Liver (tissue), 9 donors: Measurements from ENCODE around the gene ERI3. TPM values are rescaled to one million over a fixed set of nuclear protein-coding genes. Genes with fewer than 3 reads are reported as not detected.

Experiments used
- DNase-seq: peaks from one replicate; pipeline ENCODE4 v3.0.0-alpha.2; 2017; ENCODE audit warnings: low spot score
- H3K27ac ChIP-seq, 2 donors: one replicate each; pipeline ENCODE4 v1.7.0; 2013; ENCODE audit warnings: inconsistent platforms in 2 of 2, low read length in 2 of 2, control low read depth in 1 of 2, low read depth in 1 of 2, mild to moderate bottlenecking in 1 of 2
- H3K27me3 ChIP-seq, 4 donors: one replicate each; pipeline versions ENCODE4 v1.6.1 to v1.7.0; 2013; ENCODE audit warnings: low read length in 3 of 4, inconsistent platforms in 1 of 4, mild to moderate bottlenecking in 1 of 4, moderate library complexity in 1 of 4; ENCODE audit not compliant: control insufficient read depth in 4 of 4, insufficient read depth in 4 of 4
- H3K36me3 ChIP-seq, 4 donors: one replicate each; pipeline versions ENCODE4 v1.6.1 to v1.7.0; 2013; ENCODE audit warnings: low read length in 3 of 4, mild to moderate bottlenecking in 3 of 4, low read depth in 1 of 4, moderate library complexity in 1 of 4; ENCODE audit not compliant: control insufficient read depth in 4 of 4, insufficient read depth in 3 of 4
- H3K4me1 ChIP-seq, 4 donors: one replicate each; pipeline versions ENCODE4 v1.6.1 to v1.7.0; 2013; ENCODE audit warnings: low read length in 3 of 4, mild to moderate bottlenecking in 3 of 4, moderate library complexity in 1 of 4; ENCODE audit not compliant: control insufficient read depth in 4 of 4, insufficient read depth in 4 of 4
- H3K4me3 ChIP-seq, 3 donors: one replicate each; pipeline versions ENCODE4 v1.6.1 to v1.7.0; 2013; ENCODE audit warnings: low read length in 3 of 3, control low read depth in 1 of 3, low read depth in 1 of 3, mild to moderate bottlenecking in 1 of 3
- H3K9ac ChIP-seq, 2 donors: one replicate each; pipeline ENCODE4 v1.7.0; 2013; ENCODE audit warnings: low read length in 2 of 2, mild to moderate bottlenecking in 2 of 2, moderate library complexity in 2 of 2, control low read depth in 1 of 2, low read depth in 1 of 2
- H3K9me3 ChIP-seq, 4 donors: one replicate each; pipeline versions ENCODE4 v1.6.1 to v1.7.0; 2013; ENCODE audit warnings: low read length in 3 of 4; ENCODE audit not compliant: control insufficient read depth in 4 of 4
- EGR1 ChIP-seq, 2 donors: IDR thresholded peaks; 2 replicates each; pipeline ENCODE4 v1.6.1; 2016 to 2018; ENCODE audit warnings: antibody characterized with exemption in 2 of 2, low read depth in 2 of 2
- FOXA1 ChIP-seq: IDR thresholded peaks from 2 replicates; pipeline ENCODE4 v1.6.1; 2016; ENCODE audit warnings: antibody characterized with exemption
- FOXA2 ChIP-seq: IDR thresholded peaks from 2 replicates; pipeline ENCODE4 v1.6.1; 2016; ENCODE audit warnings: antibody characterized with exemption
- GABPA ChIP-seq, 2 donors: IDR thresholded peaks in 1 of 2; conservative IDR thresholded peaks in 1 of 2; 2 replicates each; pipeline ENCODE4 v1.6.1; 2016; ENCODE audit warnings: antibody characterized with exemption in 2 of 2, mild to moderate bottlenecking in 1 of 2, moderate library complexity in 1 of 2
- HNF4A ChIP-seq, 2 donors: conservative IDR thresholded peaks; 2 replicates each; pipeline ENCODE4 v1.6.1; 2016; ENCODE audit warnings: antibody characterized with exemption in 2 of 2, mild to moderate bottlenecking in 2 of 2
- HNF4G ChIP-seq: IDR thresholded peaks from 2 replicates; pipeline ENCODE4 v1.6.1; 2016; ENCODE audit warnings: antibody characterized with exemption
- JUND ChIP-seq, 2 donors: IDR thresholded peaks; 2 replicates each; pipeline ENCODE4 v1.6.1; 2016; ENCODE audit warnings: antibody characterized with exemption in 2 of 2
- MAX ChIP-seq: IDR thresholded peaks from 2 replicates; pipeline ENCODE4 v1.6.1; 2016; ENCODE audit warnings: antibody characterized with exemption
- NR2F2 ChIP-seq: IDR thresholded peaks from 2 replicates; pipeline ENCODE4 v1.6.1; 2016; ENCODE audit warnings: antibody characterized with exemption
- SP1 ChIP-seq: IDR thresholded peaks from 2 replicates; pipeline ENCODE4 v1.6.1; 2018; ENCODE audit warnings: antibody characterized with exemption, mild to moderate bottlenecking
- YY1 ChIP-seq: IDR thresholded peaks from 2 replicates; pipeline ENCODE4 v1.6.1; 2016; ENCODE audit warnings: antibody characterized with exemption, mild to moderate bottlenecking
- ZBTB33 ChIP-seq: IDR thresholded peaks from 2 replicates; pipeline ENCODE4 v1.6.1; 2016; ENCODE audit warnings: antibody characterized with exemption
- WGBS: extraction: QIAGEN DNeasy Blood & Tissue Kit; methylation state at CpG from one replicate; pipeline ENCODE4 v1.1.7; 2013; 5-methylcytosine and 5-hydroxymethylcytosine counted together
- polyA plus RNA-seq, 2 donors: library from polyadenylated mRNA; stranded (reverse) in 1 of 2; unstranded in 1 of 2; fragments of 200-250 nt in 1 of 2; fragments of >200 nt in 1 of 2; fragmentation: Nextera tagmentation in 1 of 2; extraction: Ambion mirVana in 1 of 2; gene quantifications; one replicate each; pipeline versions ENCODE4 v1.2.1 to v1.2.3, GENCODE V29; 2013 to 2015
- total RNA-seq, 2 donors: library from RNA; depleted of rRNA; stranded (reverse); fragments of >200 nt; gene quantifications; one replicate each; pipeline ENCODE4 v1.2.3, GENCODE V29; 2014
- TF ChIP-seq, protein P1 (sequence below): IDR thresholded peaks from 2 replicates; pipeline ENCODE4 v1.6.1; 2016; ENCODE audit warnings: antibody characterized with exemption
- donor health status: healthy.
- donor health status: healthy.
- donor health status: healthy.
- donor health status: healthy.
- donor health status: healthy.

The ERI3 gene
- total and polyA plus RNA-seq, 4 donors: 15.7 to 23.8 (median 21.3) TPM

DNA sequence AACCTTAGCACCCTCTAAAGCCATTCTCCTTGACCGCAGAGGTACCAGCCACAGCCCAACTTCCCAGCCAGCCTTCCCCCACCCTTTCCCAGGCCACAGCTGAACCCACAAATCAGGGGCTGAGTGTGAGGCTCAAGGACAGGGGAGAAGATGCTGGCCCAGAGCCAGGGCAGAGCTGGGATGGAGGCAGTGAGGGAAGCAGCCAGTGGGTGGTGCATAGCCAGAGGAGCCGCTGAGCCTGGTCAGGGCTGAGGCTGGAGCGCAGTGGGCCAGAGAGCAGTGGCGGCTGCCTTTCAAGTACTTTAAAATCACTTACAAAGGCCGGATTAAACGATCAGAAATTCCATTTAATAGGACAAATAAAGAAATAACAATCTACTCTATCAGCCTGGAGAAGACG, 105.5 kb downstream of the ERI3 start:
- Histone ChIP-seq H3K36me3 (peaks cover 0 to 3% (median 0%) of the 10 kb centered on the region in 4 donors), H3K27me3 (no peaks in the 10 kb centered on the region), H3K27ac (no peak overlapping the region), H3K4me1 (no peaks in the 10 kb centered on the region), H3K4me3 (no peak overlapping the region), H3K9me3 (no peaks in the 10 kb centered on the region), H3K9ac (no peak overlapping the region)
- DNase-seq: no peak
- 90% methylated on average over 7 of the region's 7 CpGs for WGBS
- TF ChIP-seq HNF4A (conservative IDR thresholded peaks at IDR 0.05) (no peak), FOXA1 (no peak), HNF4G (no peak), EGR1 (IDR thresholded peaks at IDR 0.05; ENCODE audit: low read depth in 2 of 2) (no peak), SP1 (no peak), NR2F2 (no peak), GABPA (IDR thresholded peaks at IDR 0.05 in 1 of 2, conservative IDR thresholded peaks at IDR 0.05 in 1 of 2) (no peak)

- H3K27me3 ChIP-seq: no peaks in the 10 kb centered on the region
- H3K4me3 ChIP-seq: no peak overlapping the region
- H3K9ac ChIP-seq: no peak overlapping the region
- no peak for DNase-seq
- peaks cover 0 to 10% (median 2%) of the 10 kb centered on the region in 4 donors for H3K36me3 ChIP-seq
- WGBS: 94% methylated on average over 2 of the region's 2 CpGs
- no peaks in the 10 kb centered on the region for H3K9me3 ChIP-seq
- H3K4me1 ChIP-seq: no peaks in the 10 kb centered on the region
- no peak for TF ChIP-seq YY1
- no peak for TF ChIP-seq FOXA1
- no peak for TF ChIP-seq EGR1 (IDR thresholded peaks at IDR 0.05; ENCODE audit: low read depth in 2 of 2)
- no peak overlapping the region for H3K27ac ChIP-seq
These were observed 108.3 kb downstream of the ERI3 start for GRCh38 chr1:44246806-44247205.

DNA sequence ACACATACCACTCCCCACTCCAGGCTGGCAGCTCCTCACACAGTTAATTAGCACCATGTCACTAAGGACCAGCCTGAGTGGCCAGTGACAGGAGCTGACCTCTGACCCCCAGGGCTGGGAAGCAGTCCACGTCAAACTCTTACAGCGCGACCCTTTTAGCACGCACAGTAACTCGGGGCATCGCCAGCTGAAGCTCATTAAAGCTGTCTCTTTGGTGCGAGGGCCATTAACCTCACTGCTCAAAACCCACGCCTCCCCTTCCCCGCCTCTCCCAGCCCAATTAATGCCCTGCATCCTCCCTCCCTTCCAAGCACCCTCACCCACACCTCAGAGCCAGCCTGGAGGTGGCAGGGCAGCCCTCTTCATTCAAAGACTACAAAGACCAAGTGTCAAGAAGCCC, 110.1 kb downstream of the ERI3 start:
- Histone ChIP-seq H3K9ac (no peak overlapping the region), H3K4me1 (no peaks in the 10 kb centered on the region), H3K9me3 (no peaks in the 10 kb centered on the region), H3K27me3 (no peaks in the 10 kb centered on the region), H3K4me3 (no peak overlapping the region), H3K36me3 (peaks cover 0 to 7% (median 2%) of the 10 kb centered on the region in 4 donors), H3K27ac (no peak overlapping the region)
- WGBS: 75% methylated on average over 9 of the region's 9 CpGs
- no peak for DNase-seq
- TF ChIP-seq, protein P1, sequence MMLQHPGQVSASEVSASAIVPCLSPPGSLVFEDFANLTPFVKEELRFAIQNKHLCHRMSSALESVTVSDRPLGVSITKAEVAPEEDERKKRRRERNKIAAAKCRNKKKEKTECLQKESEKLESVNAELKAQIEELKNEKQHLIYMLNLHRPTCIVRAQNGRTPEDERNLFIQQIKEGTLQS: no peak
- TF ChIP-seq FOXA1 (no peak), YY1 (no peak), NR2F2 (no peak), FOXA2 (no peak), EGR1 (IDR thresholded peaks at IDR 0.05; ENCODE audit: low read depth in 2 of 2) (no peak), MAX (no peak), GABPA (IDR thresholded peaks at IDR 0.05 in 1 of 2, conservative IDR thresholded peaks at IDR 0.05 in 1 of 2) (no peak), ZBTB33 (no peak), SP1 (no peak), JUND (IDR thresholded peaks at IDR 0.05) (no peak)
